Measurements from ENCODE around the gene TJAP1. TPM values are rescaled to one million over a fixed set of nuclear protein-coding genes. Genes with fewer than 3 reads are reported as not detected.

Gene TJAP1
- total RNA-seq, 2 experiments from 2014 or later = 36.5 to 37.2 TPM

GRCh38 chr6:43544461-43544860 lies 67.1 kb downstream of the TJAP1 start:
- no peak for DNase-seq
- H3K27me3 Mint-ChIP-seq = no peaks in the 10 kb centered on the region
- H3K9me3 Mint-ChIP-seq = no peaks in the 10 kb centered on the region
- no peak overlapping the region for H3K4me3 Mint-ChIP-seq
- H3K4me1 Mint-ChIP-seq = no peaks in the 10 kb centered on the region
- H3K27ac Mint-ChIP-seq = no peak overlapping the region
- H3K36me3 Mint-ChIP-seq = peaks cover 22% of the 10 kb centered on the region

- no peaks in the 10 kb centered on the region for H3K9me3 Mint-ChIP-seq
- no peaks in the 10 kb centered on the region for H3K27me3 Mint-ChIP-seq
- DNase-seq = no peak
- no peaks in the 10 kb centered on the region for H3K4me1 Mint-ChIP-seq
- no peak overlapping the region for H3K4me3 Mint-ChIP-seq
- peaks cover 24% of the 10 kb centered on the region for H3K36me3 Mint-ChIP-seq
- H3K27ac Mint-ChIP-seq = no peak overlapping the region
Observed at GRCh38 chr6:43547222-43547621, 69.9 kb downstream of the TJAP1 start.

Other genes with a start within 250 kb of the TJAP1 start
- gene DNPH1, start 248.1 kb upstream of the TJAP1 start, total RNA-seq = 10 to 100 TPM; 55.8 to 56.1 TPM
- gene TTBK1, start 234.1 kb upstream of the TJAP1 start, total RNA-seq = under 1 TPM; 0.12 to 0.14 TPM
- gene SLC22A7, start 179.3 kb upstream of the TJAP1 start, total RNA-seq = not detected
- 1 to 10 TPM; 1.4 to 1.5 TPM for gene CRIP3, start 168.7 kb upstream of the TJAP1 start, total RNA-seq
- 10 to 100 TPM in 1 of 2 experiments, 1 to 10 TPM in 1; 10.0 to 10.1 TPM for gene ZNF318, start 107.9 kb upstream of the TJAP1 start, total RNA-seq
- gene ABCC10, start 50.0 kb upstream of the TJAP1 start, total RNA-seq = 10 to 100 TPM; 22.9 to 24.3 TPM
- gene DLK2, start 22.0 kb upstream of the TJAP1 start, total RNA-seq = under 1 TPM; 0.78 to 0.93 TPM
- under 1 TPM; 0.10 TPM for gene LRRC73, start 32.8 kb downstream of the TJAP1 start, total RNA-seq
- gene YIPF3, start 39.4 kb downstream of the TJAP1 start, total RNA-seq = 10 to 100 TPM; 38.1 to 38.2 TPM
- gene POLR1C, start 39.5 kb downstream of the TJAP1 start, total RNA-seq = 10 to 100 TPM; 87.6 to 99.1 TPM
- gene XPO5, start 98.5 kb downstream of the TJAP1 start, total RNA-seq = 100 to 1,000 TPM; 119 to 121 TPM
- 10 to 100 TPM; 23.4 to 30.1 TPM for gene POLH, start 98.6 kb downstream of the TJAP1 start, total RNA-seq
- gene GTPBP2, start 151.7 kb downstream of the TJAP1 start, total RNA-seq = 10 to 100 TPM; 49.2 to 52.1 TPM
- gene MAD2L1BP, start 158.3 kb downstream of the TJAP1 start, total RNA-seq = 10 to 100 TPM; 29.9 to 30.1 TPM
- gene RSPH9, start 167.5 kb downstream of the TJAP1 start, total RNA-seq = not detected
- gene MRPS18A, start 210.2 kb downstream of the TJAP1 start, total RNA-seq = 10 to 100 TPM; 63.8 to 65.3 TPM

Data from activated naive CD8-positive, alpha-beta T cell treated with anti-CD3 and anti-CD28 coated beads for 36 hours (primary cell).